Measurements from ENCODE around the gene TLE4.
"Not testable (repeated sequence)": the region's sequence is repeated elsewhere in the genome, so short reads cannot be mapped to it uniquely, and the experiment has no call there.

TLE4 gene

GRCh38 chr9:79642671-79643070, 70.9 kb downstream of the TLE4 start:
- no peak overlapping the region for H3K4me3 ChIP-seq (ENCODE audit: low read depth, low read length)
- no peak for TF ChIP-seq CTCF (IDR thresholded peaks at IDR 0.05; ENCODE audit: low read depth, low read length)

GRCh38 chr9:79644048-79644447, 72.3 kb downstream of the TLE4 start:
- TF ChIP-seq CTCF (IDR thresholded peaks at IDR 0.05; ENCODE audit: low read depth, low read length), result no peak
- no peak overlapping the region for H3K4me3 ChIP-seq (ENCODE audit: low read depth, low read length)

DNA sequence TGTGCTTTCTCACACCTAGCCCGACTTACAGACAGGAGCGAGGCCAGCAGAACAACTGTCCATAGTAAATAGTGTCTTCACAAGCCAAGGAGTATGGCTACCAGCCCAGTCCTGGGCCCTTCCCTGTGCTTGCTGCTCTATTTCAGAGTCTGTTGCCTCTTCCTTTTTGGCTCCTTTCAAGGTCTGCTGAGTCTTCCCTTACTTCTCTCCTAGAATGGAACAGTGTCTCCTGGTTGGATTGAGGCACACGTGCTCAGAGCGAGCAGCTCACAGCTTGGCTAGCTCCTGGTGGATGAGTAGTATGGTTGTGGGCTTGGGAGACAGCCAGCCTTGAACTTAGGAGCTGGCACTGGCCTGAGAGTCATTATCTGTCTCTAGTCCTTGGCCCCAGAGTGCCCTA, 72.8 kb downstream of the TLE4 start:
- no peak for TF ChIP-seq CTCF (IDR thresholded peaks at IDR 0.05; ENCODE audit: low read depth, low read length)

GRCh38 chr9:79645110-79645509, 73.3 kb downstream of the TLE4 start:
- no peak for TF ChIP-seq CTCF (IDR thresholded peaks at IDR 0.05; ENCODE audit: low read depth, low read length)
- H3K4me3 ChIP-seq (ENCODE audit: low read depth, low read length), result no peak overlapping the region

More for the DNA sequence above, 72.8 kb downstream of the TLE4 start:
- no peak overlapping the region for H3K4me3 ChIP-seq (ENCODE audit: low read depth, low read length)

DNA sequence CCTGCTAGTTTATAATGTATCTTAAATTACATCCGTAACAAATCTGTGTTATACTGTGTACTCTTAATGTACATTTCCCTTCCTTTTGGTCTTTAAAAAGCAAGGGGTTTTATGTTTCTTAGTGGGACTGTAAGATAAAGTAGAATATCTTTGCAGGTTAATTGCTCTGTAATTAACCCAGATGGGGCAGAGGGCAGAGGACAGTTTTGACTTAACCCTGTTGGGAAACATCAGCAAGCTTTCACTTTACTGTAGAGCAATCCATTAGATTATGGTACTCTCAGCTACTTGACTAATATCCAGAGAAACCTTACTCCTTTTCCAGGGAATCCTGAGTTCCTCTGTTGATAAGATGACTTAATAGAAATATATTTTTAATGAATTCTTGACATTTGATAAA, 74.3 kb downstream of the TLE4 start:
- no peak for TF ChIP-seq CTCF (IDR thresholded peaks at IDR 0.05; ENCODE audit: low read depth, low read length)
- no peak overlapping the region for H3K4me3 ChIP-seq (ENCODE audit: low read depth, low read length)

DNA sequence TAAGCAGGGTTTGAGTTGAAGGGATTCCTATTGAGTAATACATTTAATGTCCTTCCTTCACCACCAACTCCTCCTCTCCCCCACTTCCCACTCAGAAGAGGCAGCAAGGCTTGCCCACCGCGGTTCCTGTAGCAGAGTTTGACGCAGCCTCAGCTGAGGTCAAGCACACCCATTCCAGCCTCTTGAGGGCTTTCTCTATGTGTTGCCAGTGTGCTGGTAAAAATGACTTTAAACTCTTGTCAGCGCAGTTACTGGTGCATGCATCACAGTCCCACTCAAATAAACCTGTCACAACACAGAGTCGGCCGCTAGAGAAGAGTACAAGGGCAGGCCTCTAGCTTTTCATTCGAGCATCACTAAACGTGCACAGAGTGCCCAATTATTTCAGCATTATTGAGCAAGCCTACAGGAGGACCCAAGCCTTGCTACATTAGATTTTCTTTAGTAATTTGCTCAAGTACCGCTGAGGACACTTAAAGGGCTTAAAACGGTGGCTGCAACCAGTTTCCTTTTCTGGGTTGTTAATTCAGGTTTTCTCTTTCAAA, 79.6 kb downstream of the TLE4 start:
- no peak overlapping the region for H3K4me3 ChIP-seq (ENCODE audit: low read depth, low read length)
- no peak for TF ChIP-seq CTCF (IDR thresholded peaks at IDR 0.05; ENCODE audit: low read depth, low read length)

- no peak overlapping the region for H3K4me3 ChIP-seq (ENCODE audit: low read depth, low read length)
- TF ChIP-seq CTCF (IDR thresholded peaks at IDR 0.05; ENCODE audit: low read depth, low read length), result no peak
Measured at GRCh38 chr9:79652598-79652997, 80.8 kb downstream of the TLE4 start.

DNA sequence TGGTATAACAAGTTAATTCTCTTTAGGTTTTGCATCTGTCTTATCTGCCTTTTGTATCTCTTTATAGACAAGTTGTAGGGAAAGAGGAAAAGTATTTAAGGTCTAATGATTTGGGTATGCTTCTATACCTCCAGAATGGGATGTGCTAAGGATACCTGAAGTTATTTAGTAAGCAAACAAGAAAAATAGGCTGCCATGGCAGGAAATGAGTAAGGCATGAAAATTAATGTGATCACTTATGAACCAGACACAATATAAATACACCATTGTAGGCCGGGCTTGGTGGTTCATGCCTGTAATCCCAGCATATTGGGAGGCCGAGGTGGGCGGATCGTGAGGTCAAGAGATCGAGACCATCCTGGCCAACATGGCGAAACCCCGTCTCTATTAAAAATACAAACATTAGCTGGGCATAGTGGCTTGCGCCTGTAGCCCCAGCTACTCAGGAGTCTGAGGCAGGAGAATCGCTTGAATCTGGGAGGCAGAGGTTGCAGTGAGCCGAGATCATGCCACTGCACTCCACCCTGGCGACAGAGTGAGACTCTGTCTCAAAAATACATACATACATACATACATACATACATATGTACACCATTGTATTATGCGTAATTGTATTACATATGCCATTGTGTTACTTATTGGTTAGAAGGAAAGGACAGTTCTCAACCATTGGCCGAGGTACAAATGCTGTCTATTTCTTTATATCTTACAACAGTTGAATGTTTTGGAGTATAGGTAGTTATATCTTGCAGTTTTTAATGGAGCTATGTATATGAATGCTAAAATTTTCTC, 83.0 kb downstream of the TLE4 start:
- not testable (repeated sequence) for H3K4me3 ChIP-seq (ENCODE audit: low read depth, low read length)
